Naive thymus-derived CD4-positive, alpha-beta T cell (primary cell): ENCODE results near the gene JPH2. TPM values are rescaled to one million over a fixed set of nuclear protein-coding genes. Genes with fewer than 3 reads are reported as not detected.

Source experiments
- ATAC-seq: fragments of 150-1000 bp; cut with Tn5 transposase; 2 replicates; pipeline ENCODE4 v1.10.0; 2021; ENCODE audit warnings: mild to moderate bottlenecking, moderate library complexity
- CTCF ChIA-PET: fragments of 350-600 bp; sonication (Branson Sonifier 250); formaldehyde crosslinking; loops from one replicate; lab custom pipeline; 2021; ENCODE audit warnings: antibody characterized with exemption; lab: Charles Lee
- POLR2A ChIA-PET: fragments of 350-600 bp; sonication (Branson Sonifier 250); formaldehyde crosslinking; loops from one replicate; lab custom pipeline; 2021; ENCODE audit warnings: antibody characterized with exemption, inconsistent platforms; lab: Charles Lee
- DNase-seq, 9 donors: peaks; one replicate each; pipeline versions ENCODE4 v3.0.0 to v3.0.0-alpha.2; 2020 to 2022; ENCODE audit warnings: mixed read lengths in 1 of 9
- H3K27ac ChIP-seq: one replicate; pipeline ENCODE4 v1.7.0; 2013; ENCODE audit warnings: mild to moderate bottlenecking, low read depth, low read length, moderate library complexity
- H3K27me3 ChIP-seq, 2 donors: one replicate each; pipeline ENCODE4 v1.7.0; 2013; ENCODE audit warnings: low read length in 2 of 2, mild to moderate bottlenecking in 2 of 2, moderate library complexity in 2 of 2; ENCODE audit not compliant: control insufficient read depth in 2 of 2, insufficient read depth in 2 of 2
- H3K36me3 ChIP-seq, 3 experiments: 1 replicate in 2 of 3; 2 replicates in 1 of 3; pipeline ENCODE4 v1.7.0; 2013; ENCODE audit warnings: low read length in 3 of 3, mild to moderate bottlenecking in 3 of 3, moderate library complexity in 1 of 3; ENCODE audit not compliant: insufficient read depth in 3 of 3, control insufficient read depth in 2 of 3
- H3K4me1 ChIP-seq, 2 donors: one replicate each; pipeline ENCODE4 v1.7.0; 2013; ENCODE audit warnings: low read length in 2 of 2, mild to moderate bottlenecking in 2 of 2, moderate library complexity in 1 of 2; ENCODE audit not compliant: control insufficient read depth in 2 of 2, insufficient read depth in 2 of 2
- H3K4me3 ChIP-seq: 2 replicates; pipeline ENCODE4 v1.7.0; 2013; ENCODE audit warnings: mild to moderate bottlenecking, low read length
- H3K9me3 ChIP-seq, 3 experiments: 1 replicate in 2 of 3; 2 replicates in 1 of 3; pipeline ENCODE4 v1.7.0; 2013; ENCODE audit warnings: low read length in 3 of 3; ENCODE audit not compliant: control insufficient read depth in 2 of 3
- H3K27ac Mint-ChIP-seq, 9 donors: one replicate each; pipeline ENCODE4 v1.8.0; 2020 to 2022; ENCODE audit warnings: mixed read lengths in 9 of 9, mild to moderate bottlenecking in 8 of 9, moderate library complexity in 5 of 9, inconsistent platforms in 2 of 9
- H3K27me3 Mint-ChIP-seq, 5 donors: one replicate each; pipeline ENCODE4 v1.8.0; 2021 to 2022; ENCODE audit warnings: mixed read lengths in 5 of 5, mild to moderate bottlenecking in 1 of 5
- H3K36me3 Mint-ChIP-seq, 5 donors: one replicate each; pipeline ENCODE4 v1.8.0; 2020 to 2022; ENCODE audit warnings: mixed read lengths in 5 of 5, mild to moderate bottlenecking in 3 of 5, inconsistent platforms in 1 of 5
- H3K4me1 Mint-ChIP-seq, 7 donors: one replicate each; pipeline ENCODE4 v1.8.0; 2020 to 2022; ENCODE audit warnings: mixed read lengths in 7 of 7, mild to moderate bottlenecking in 3 of 7, inconsistent platforms in 1 of 7
- H3K4me3 Mint-ChIP-seq, 10 donors: one replicate each; pipeline ENCODE4 v1.8.0; 2020 to 2022; ENCODE audit warnings: mild to moderate bottlenecking in 10 of 10, mixed read lengths in 10 of 10, moderate library complexity in 6 of 10, inconsistent platforms in 2 of 10
- H3K9me3 Mint-ChIP-seq, 11 donors: one replicate each; pipeline ENCODE4 v1.8.0; 2020 to 2022; ENCODE audit warnings: mixed read lengths in 11 of 11, mild to moderate bottlenecking in 4 of 11, inconsistent platforms in 1 of 11, moderate library complexity in 1 of 11
- intact Hi-C, 2 donors: fragments of 100-400 bp; cut with micrococcal nuclease; formaldehyde crosslinking; loops; one replicate each; pipeline ENCODE4 v1.15.1; 2023
- polyA plus RNA-seq, 2 donors: library from polyadenylated mRNA; unstranded; fragments of 300-500 nt; fragmentation: Illumina TruSeq; gene quantifications; one replicate each; pipeline ENCODE4 v1.2.3, GENCODE V29; 2021
- total RNA-seq, 6 experiments: library from RNA in 5 of 6; stranded (reverse) in 5 of 6; gene quantifications; 1 replicate in 5 of 6; 2 replicates in 1 of 6; pipeline ENCODE4 v1.2.3 and lab custom pipeline; 2021 to 2026

Gene JPH2
- total and polyA plus RNA-seq, 7 experiments from 2014 or later: 0.07 to 0.17 TPM; not detected in 5

DNA sequence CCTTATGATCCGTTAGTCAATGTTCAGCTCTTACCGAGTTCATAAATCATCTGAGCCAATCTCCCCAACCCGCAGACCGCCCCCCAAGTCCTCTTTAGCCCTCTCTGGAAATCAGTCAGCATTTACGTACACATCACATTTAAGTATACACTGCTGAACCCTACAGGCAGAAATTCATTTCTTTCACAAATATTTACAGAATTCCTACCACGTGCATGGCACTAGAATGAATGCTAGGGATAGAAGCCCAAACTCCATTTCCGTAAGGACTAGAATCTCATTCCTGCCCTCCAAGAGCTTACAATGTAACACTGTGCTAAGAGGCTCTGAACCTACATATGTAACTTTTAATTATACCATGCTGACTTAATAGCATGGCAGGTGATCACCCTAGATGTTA is 21.8 kb upstream of the JPH2 start:
- no peak overlapping the region for H3K4me3 ChIP-seq
- peaks cover 0 to 4% (median 0%) of the 10 kb centered on the region in 5 donors for H3K27me3 Mint-ChIP-seq
- intact Hi-C loops: no loop called here

DNA sequence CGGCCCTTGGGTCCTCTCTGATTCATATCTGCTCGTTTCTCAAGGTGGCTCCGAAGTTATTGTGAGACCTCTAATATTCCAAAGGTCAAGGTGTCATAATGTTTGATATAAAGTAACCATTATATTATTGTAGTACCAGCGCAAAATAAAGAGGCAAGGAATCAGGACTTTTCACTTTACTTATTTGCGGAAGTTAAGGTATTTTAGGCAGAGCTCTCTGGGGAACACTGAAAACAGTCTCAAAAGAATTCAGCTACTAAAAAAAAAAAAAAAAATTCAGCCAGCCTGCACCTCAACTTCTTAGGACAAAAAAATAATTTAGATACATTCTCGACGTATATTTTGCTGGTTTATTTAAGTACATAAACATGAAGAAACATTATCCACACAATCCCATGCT is 21.2 kb upstream of the JPH2 start:
- H3K4me1 Mint-ChIP-seq: peaks cover 34 to 83% (median 71%) of the 10 kb centered on the region in 7 donors
- POLR2A ChIA-PET: interaction anchor here (0.5 kb wide), 1 partner anchor 1181 kb away, joined by 3 read pairs; no protein-coding TSS in a partner anchor
- DNase-seq (no peak), ATAC-seq (no peak)
- Histone ChIP-seq H3K4me3 (no peak overlapping the region), H3K27ac (peak overlapping the region; percentile 97), H3K4me1 (peaks cover 23 to 25% of the 10 kb centered on the region in 2 donors), H3K9me3 (no peaks in the 10 kb centered on the region), H3K27me3 (no peaks in the 10 kb centered on the region), H3K36me3 (peaks cover 0 to 31% (median 0%) of the 10 kb centered on the region in 3 experiments)
- H3K36me3 Mint-ChIP-seq: peaks cover 0 to 18% (median 10%) of the 10 kb centered on the region in 5 donors
- CTCF ChIA-PET: interaction anchor here (0.9 to 2.6 kb wide), 2 partner anchors 10 to 104 kb away, joined by 3 to 7 read pairs; no protein-coding TSS in a partner anchor
- peak overlapping the region; percentile 90 to 100 (median 95) for H3K4me3 Mint-ChIP-seq
- intact Hi-C loops: no loop called here
- peaks cover 0 to 4% (median 0%) of the 10 kb centered on the region in 11 donors for H3K9me3 Mint-ChIP-seq
- peak overlapping the region in 5 of 9 donors; percentile 36 to 99 (median 98) for H3K27ac Mint-ChIP-seq
- peaks cover 0 to 4% (median 0%) of the 10 kb centered on the region in 5 donors for H3K27me3 Mint-ChIP-seq

More for the DNA sequence above, 21.8 kb upstream of the JPH2 start:
- peaks cover 23 to 25% of the 10 kb centered on the region in 2 donors for H3K4me1 ChIP-seq
- Mint-ChIP-seq H3K27ac (peak overlapping the region; percentile 81 to 99 (median 98)), H3K9me3 (peaks cover 0 to 4% (median 0%) of the 10 kb centered on the region in 11 donors), H3K36me3 (peaks cover 0 to 16% (median 5%) of the 10 kb centered on the region in 5 donors), H3K4me1 (peaks cover 34 to 77% (median 65%) of the 10 kb centered on the region in 7 donors), H3K4me3 (peak overlapping the region; percentile 90 to 100 (median 95))
- ChIA-PET CTCF (interaction anchor here (0.9 to 2.6 kb wide), 2 partner anchors 9 to 103 kb away, joined by 3 to 7 read pairs; no protein-coding TSS in a partner anchor), POLR2A (no interaction called here)
- H3K27ac ChIP-seq: peak overlapping the region; percentile 97
- no peak for ATAC-seq
- no peaks in the 10 kb centered on the region for H3K27me3 ChIP-seq
- H3K36me3 ChIP-seq: peaks cover 0 to 30% (median 0%) of the 10 kb centered on the region in 3 experiments
- no peaks in the 10 kb centered on the region for H3K9me3 ChIP-seq
- no peak for DNase-seq

DNA sequence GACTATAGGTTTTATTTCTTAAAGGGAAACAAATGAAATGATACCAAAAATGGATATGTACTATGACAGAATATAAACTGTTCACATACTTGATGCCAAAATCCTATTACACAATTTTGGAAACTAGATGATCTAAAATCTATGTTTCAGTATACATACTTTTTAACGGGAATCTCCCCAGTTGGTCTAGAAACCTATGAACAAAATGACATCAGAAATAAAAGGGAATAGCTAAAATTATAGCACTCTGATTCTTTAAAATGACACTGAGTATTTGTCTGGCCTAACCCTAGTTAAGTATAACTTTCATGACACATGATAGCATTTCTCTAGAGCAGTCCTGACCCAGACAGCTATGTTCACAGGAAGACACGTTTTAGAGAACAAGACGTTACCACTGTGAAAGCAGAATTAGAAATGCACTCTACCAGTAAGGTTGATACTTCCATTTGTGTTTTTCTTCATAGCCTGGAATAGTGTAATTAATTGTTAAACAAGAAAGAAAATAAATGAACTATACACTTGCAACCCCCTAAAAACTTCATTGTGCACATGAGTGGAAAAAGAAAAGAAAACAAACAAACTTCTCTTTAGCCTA is 20.2 kb upstream of the JPH2 start:
- DNase-seq (no peak), ATAC-seq (no peak)
- ChIA-PET CTCF (interaction anchor here (0.6 to 2.6 kb wide), 2 partner anchors 11 to 104 kb away, joined by 4 to 7 read pairs; partner anchors contain the start of gene FITM2), POLR2A (interaction anchor here (0.6 kb wide), 1 partner anchor 90 kb away, joined by 3 read pairs; no protein-coding TSS in a partner anchor)
- H3K4me1 Mint-ChIP-seq: peaks cover 34 to 83% (median 71%) of the 10 kb centered on the region in 7 donors
- peak overlapping the region in 5 of 9 donors; percentile 39 to 97 (median 58) for H3K27ac Mint-ChIP-seq
- Histone ChIP-seq H3K27ac (no peak overlapping the region), H3K27me3 (no peaks in the 10 kb centered on the region), H3K4me1 (peaks cover 21 to 23% of the 10 kb centered on the region in 2 donors), H3K9me3 (no peaks in the 10 kb centered on the region), H3K4me3 (no peak overlapping the region), H3K36me3 (peaks cover 0 to 40% (median 4%) of the 10 kb centered on the region in 3 experiments)
- peaks cover 0 to 4% (median 0%) of the 10 kb centered on the region in 11 donors for H3K9me3 Mint-ChIP-seq
- H3K4me3 Mint-ChIP-seq: peak overlapping the region in 8 of 10 donors; percentile 4 to 98 (median 60)
- H3K36me3 Mint-ChIP-seq: peaks cover 0 to 24% (median 10%) of the 10 kb centered on the region in 5 donors
- H3K27me3 Mint-ChIP-seq: peaks cover 0 to 4% (median 0%) of the 10 kb centered on the region in 5 donors
- intact Hi-C loops: no loop called here

DNA sequence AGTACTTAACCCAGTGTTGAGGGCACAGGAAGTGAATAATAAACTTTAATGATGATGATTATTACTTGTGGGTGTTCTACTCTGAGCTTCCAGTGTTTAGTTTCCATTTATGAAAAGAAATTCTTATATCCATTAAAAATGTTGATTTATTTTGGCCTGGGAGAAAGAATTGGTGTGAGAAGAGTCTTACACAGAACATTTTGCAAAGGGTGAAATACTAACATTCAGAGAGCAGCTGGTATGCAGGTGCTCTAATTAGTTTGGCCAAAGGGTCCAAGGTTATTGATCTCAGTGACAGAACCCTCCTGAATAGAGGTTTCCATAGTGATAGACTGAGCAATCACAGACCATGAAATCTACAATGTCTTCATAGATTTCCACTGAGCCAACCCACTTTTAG is 19.1 kb upstream of the JPH2 start:
- H3K27ac ChIP-seq: no peak overlapping the region
- no peak for DNase-seq
- intact Hi-C loops: no loop called here
- POLR2A ChIA-PET: interaction anchor here (0.6 kb wide), 1 partner anchor 12 kb away, joined by 3 read pairs; no protein-coding TSS in a partner anchor
- H3K9me3 ChIP-seq: no peaks in the 10 kb centered on the region
- peaks cover 6 to 50% (median 6%) of the 10 kb centered on the region in 3 experiments for H3K36me3 ChIP-seq
- no peaks in the 10 kb centered on the region for H3K27me3 ChIP-seq
- no peak overlapping the region for H3K4me3 Mint-ChIP-seq
- no peak for ATAC-seq
- peaks cover 0 to 31% (median 17%) of the 10 kb centered on the region in 5 donors for H3K36me3 Mint-ChIP-seq
- CTCF ChIA-PET: no interaction called here
- H3K9me3 Mint-ChIP-seq: peaks cover 0 to 5% (median 0%) of the 10 kb centered on the region in 11 donors
- peaks cover 39 to 82% (median 69%) of the 10 kb centered on the region in 7 donors for H3K4me1 Mint-ChIP-seq
- H3K4me1 ChIP-seq: peaks cover 13% of the 10 kb centered on the region in 2 donors
- peak overlapping the region in 1 of 9 donors; percentile 54 for H3K27ac Mint-ChIP-seq
- peaks cover 0 to 4% (median 0%) of the 10 kb centered on the region in 5 donors for H3K27me3 Mint-ChIP-seq
- no peak overlapping the region for H3K4me3 ChIP-seq

DNA sequence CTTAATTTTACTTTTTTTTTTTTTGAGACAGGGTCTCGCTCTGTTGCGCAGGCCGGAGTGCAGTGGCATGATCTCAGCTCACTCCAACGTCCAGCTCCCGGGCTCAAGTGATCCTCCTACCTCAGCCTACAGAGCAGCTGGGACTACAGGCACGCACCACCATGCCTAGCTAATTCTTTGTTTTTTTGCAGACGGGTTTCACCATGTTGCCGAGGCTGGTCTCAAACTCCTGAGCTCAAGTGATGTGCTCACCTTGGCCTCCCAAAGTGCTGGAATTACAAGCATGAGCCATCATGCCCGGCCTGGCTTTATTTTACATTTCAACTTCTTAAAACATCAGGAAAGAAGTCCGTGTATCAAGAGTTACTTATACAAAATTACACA is 17.8 kb upstream of the JPH2 start:
- Histone ChIP-seq H3K9me3 (no peaks in the 10 kb centered on the region), H3K27me3 (no peaks in the 10 kb centered on the region), H3K4me1 (peaks cover 11 to 13% of the 10 kb centered on the region in 2 donors), H3K4me3 (no peak overlapping the region), H3K27ac (no peak overlapping the region), H3K36me3 (peaks cover 7 to 56% (median 19%) of the 10 kb centered on the region in 3 experiments)
- Mint-ChIP-seq H3K9me3 (peaks cover 0 to 2% (median 0%) of the 10 kb centered on the region in 11 donors), H3K36me3 (peaks cover 8 to 42% (median 27%) of the 10 kb centered on the region in 5 donors), H3K4me1 (peaks cover 45 to 86% (median 78%) of the 10 kb centered on the region in 7 donors), H3K4me3 (no peak overlapping the region), H3K27ac (no peak overlapping the region), H3K27me3 (no peaks in the 10 kb centered on the region)
- DNase-seq: no peak
- intact Hi-C loops: no loop called here
- ChIA-PET POLR2A (no interaction called here), CTCF (interaction anchor here (0.7 to 1.5 kb wide), 2 partner anchors 14 kb away, joined by 4 read pairs; no protein-coding TSS in a partner anchor)
- ATAC-seq: no peak

DNA sequence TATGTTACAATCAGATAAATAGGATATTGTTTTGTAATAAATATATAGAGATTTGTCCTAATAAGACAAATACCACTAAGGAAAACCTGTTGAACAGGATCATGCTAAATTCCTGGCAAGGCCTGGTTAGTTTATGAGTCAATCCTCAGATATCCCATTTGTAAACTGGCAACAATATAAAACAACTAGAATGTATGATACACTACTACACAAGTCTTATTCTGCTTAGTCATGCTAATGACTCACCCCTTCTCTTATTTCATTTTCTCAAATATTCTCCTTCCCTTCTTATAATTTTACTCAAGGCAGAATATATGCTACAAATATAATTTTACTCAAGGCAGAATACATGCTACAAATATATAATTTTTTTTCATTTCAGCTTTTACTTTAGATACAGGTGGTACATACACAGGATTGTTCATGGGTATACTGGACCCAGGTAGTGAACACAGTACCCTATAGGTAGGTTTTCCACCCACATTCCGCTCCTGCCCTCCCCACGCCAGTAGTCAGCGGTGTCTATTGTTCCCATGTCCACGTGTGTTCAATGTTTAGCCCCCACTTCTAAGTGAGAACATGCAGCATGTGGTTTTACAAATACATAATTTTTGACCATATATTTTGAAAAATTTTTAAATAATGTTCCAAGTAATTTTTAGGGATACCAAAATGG is 17.3 kb upstream of the JPH2 start:
- Mint-ChIP-seq H3K27ac (peak overlapping the region in 1 of 9 donors; percentile 9), H3K4me3 (no peak overlapping the region), H3K36me3 (peaks cover 8 to 48% (median 32%) of the 10 kb centered on the region in 5 donors), H3K9me3 (peaks cover 0 to 2% (median 0%) of the 10 kb centered on the region in 11 donors), H3K4me1 (peaks cover 40 to 86% (median 78%) of the 10 kb centered on the region in 7 donors), H3K27me3 (no peaks in the 10 kb centered on the region)
- no peak overlapping the region for H3K27ac ChIP-seq
- intact Hi-C loops: no loop called here
- ATAC-seq (no peak), DNase-seq (no peak)
- ChIA-PET CTCF (interaction anchor here (0.7 to 1.5 kb wide), 2 partner anchors 13 to 15 kb away, joined by 4 read pairs; no protein-coding TSS in a partner anchor), POLR2A (no interaction called here)
- peaks cover 5 to 12% of the 10 kb centered on the region in 2 donors for H3K4me1 ChIP-seq
- no peak overlapping the region for H3K4me3 ChIP-seq
- H3K9me3 ChIP-seq: no peaks in the 10 kb centered on the region
- H3K36me3 ChIP-seq: peaks cover 13 to 62% (median 20%) of the 10 kb centered on the region in 3 experiments
- no peaks in the 10 kb centered on the region for H3K27me3 ChIP-seq
